Ovary (tissue), 3 donors: ENCODE results near the gene RAP1GAP2.

ENCODE experiments used
- POLR2A ChIP-seq: fragments of 450-650 bp; IDR thresholded peaks from one replicate; pipeline ENCODE4 v1.6.1; 2017; ENCODE audit warnings: antibody characterized with exemption, mild to moderate bottlenecking, moderate library complexity
- TF ChIP-seq, protein P1 (sequence below), 3 donors: fragments of 450-650 bp in 2 of 3; fragments of 200-600 bp in 1 of 3; IDR thresholded peaks; one replicate each; pipeline versions ENCODE4 v1.5.1 to v1.8.0; 2016 to 2022; ENCODE audit warnings: antibody characterized with exemption in 3 of 3, mild to moderate bottlenecking in 1 of 3
- donor health status: DM: no; HTN: no; CAD: no.

DNA sequence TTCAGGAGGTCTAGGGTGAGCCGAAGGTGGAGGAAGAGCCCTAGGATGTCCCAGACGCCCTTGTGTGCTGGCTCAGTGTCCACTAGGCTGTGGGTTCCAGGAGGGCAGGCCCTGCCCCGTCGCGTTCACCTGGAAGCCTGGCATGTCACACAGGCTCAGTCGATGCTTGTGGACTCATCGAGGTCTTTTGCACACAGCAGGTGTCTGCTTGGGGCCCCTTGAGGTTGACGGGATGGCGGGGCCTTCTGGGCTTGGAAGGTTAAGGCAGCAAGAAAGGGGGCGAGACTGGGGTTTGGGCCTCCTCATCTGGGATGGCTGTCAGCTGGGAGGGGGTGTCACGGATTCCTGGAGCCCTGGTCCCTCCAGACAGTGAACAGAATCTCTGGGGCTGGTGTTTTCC, 1.9 kb downstream of the RAP1GAP2 start:
- TF ChIP-seq, protein P1, sequence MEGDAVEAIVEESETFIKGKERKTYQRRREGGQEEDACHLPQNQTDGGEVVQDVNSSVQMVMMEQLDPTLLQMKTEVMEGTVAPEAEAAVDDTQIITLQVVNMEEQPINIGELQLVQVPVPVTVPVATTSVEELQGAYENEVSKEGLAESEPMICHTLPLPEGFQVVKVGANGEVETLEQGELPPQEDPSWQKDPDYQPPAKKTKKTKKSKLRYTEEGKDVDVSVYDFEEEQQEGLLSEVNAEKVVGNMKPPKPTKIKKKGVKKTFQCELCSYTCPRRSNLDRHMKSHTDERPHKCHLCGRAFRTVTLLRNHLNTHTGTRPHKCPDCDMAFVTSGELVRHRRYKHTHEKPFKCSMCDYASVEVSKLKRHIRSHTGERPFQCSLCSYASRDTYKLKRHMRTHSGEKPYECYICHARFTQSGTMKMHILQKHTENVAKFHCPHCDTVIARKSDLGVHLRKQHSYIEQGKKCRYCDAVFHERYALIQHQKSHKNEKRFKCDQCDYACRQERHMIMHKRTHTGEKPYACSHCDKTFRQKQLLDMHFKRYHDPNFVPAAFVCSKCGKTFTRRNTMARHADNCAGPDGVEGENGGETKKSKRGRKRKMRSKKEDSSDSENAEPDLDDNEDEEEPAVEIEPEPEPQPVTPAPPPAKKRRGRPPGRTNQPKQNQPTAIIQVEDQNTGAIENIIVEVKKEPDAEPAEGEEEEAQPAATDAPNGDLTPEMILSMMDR (IDR thresholded peaks at IDR 0.05): no peak
- TF ChIP-seq POLR2A: no peak
